Psoas muscle (tissue), 8 donors: ENCODE results near the gene TSG101. TPM values are rescaled to one million over a fixed set of nuclear protein-coding genes. Genes with fewer than 3 reads are reported as not detected.

Source experiments
- ATAC-seq, 4 donors: fragments of 200-7000 bp; cut with Tn5 transposase; one replicate each; pipeline ENCODE4 v1.9.1; 2020; ENCODE audit warnings: moderate library complexity in 3 of 4, mild to moderate bottlenecking in 2 of 4
- DNase-seq, 2 donors: peaks; one replicate each; pipeline ENCODE4 v3.0.0-alpha.2; 2020
- H3K27ac ChIP-seq: fragments of 200-600 bp; one replicate; pipeline ENCODE4 v1.8.0; 2022
- H3K27me3 ChIP-seq, 3 donors: fragments of 200-600 bp in 1 of 3; one replicate each; pipeline versions ENCODE4 v1.6.1 to v1.8.0; 2013 to 2022; ENCODE audit warnings: low read length in 2 of 3, mild to moderate bottlenecking in 2 of 3, moderate library complexity in 1 of 3; ENCODE audit not compliant: insufficient read depth in 3 of 3
- H3K36me3 ChIP-seq, 2 donors: fragments of 200-600 bp in 1 of 2; one replicate each; pipeline versions ENCODE4 v1.6.1 to v1.8.0; 2013 to 2022; ENCODE audit warnings: low read depth in 1 of 2, mild to moderate bottlenecking in 1 of 2, moderate library complexity in 1 of 2; ENCODE audit not compliant: insufficient read depth in 1 of 2
- H3K4me1 ChIP-seq: fragments of 200-600 bp; one replicate; pipeline ENCODE4 v1.8.0; 2022
- H3K4me3 ChIP-seq: fragments of 200-600 bp; one replicate; pipeline ENCODE4 v1.8.0; 2022; ENCODE audit warnings: mild to moderate bottlenecking
- H3K9me3 ChIP-seq: fragments of 200-600 bp; one replicate; pipeline ENCODE4 v1.8.0; 2022
- WGBS, 3 donors: extraction: QIAGEN DNeasy Blood & Tissue Kit; methylation state at CpG; one replicate each; pipeline versions ENCODE4 v1.1.6 to v1.1.7; 2013; 5-methylcytosine and 5-hydroxymethylcytosine counted together
- intact Hi-C, 2 donors: fragments of 100-400 bp; cut with DNase I; formaldehyde crosslinking; loops; one replicate each; pipeline versions ENCODE4 v1.11.0 to v1.14.2; 2022
- polyA plus RNA-seq, 3 donors: library from polyadenylated mRNA; stranded (reverse); fragments of 200-250 nt; gene quantifications; one replicate each; pipeline ENCODE4 v1.2.3, GENCODE V29; 2013
- total RNA-seq, 4 donors: library from RNA; stranded (reverse); fragmentation: NEBNext Ultra II Directional in 2 of 4; extraction: Animal tissue kit (Norgen Biotek cat#: 25700) in 2 of 4; gene quantifications; one replicate each; pipeline versions ENCODE4 v1.2.1 to v1.2.4, GENCODE V29; 2021 to 2023
- TF ChIP-seq, protein P1 (sequence below): fragments of 200-600 bp; IDR thresholded peaks from one replicate; pipeline ENCODE4 v1.8.0; 2022; ENCODE audit warnings: antibody characterized with exemption
- donor health status: healthy with polysubstance abuse.
- donor health status: DM: no; HTN: no; CAD: no; lungs with moderate emphysema.
- donor health status: Bipolar disorder and iron deficiency.
- donor health status: healthy.
- donor health status: DM: yes; HTN: yes; CAD: no.
- donor health status: DM: no; HTN: no; CAD: no.
- donor health status: DM: no; HTN: no; CAD: no.
- donor health status: DM: yes; HTN: yes; CAD: no.

TSG101 gene
- total and polyA plus RNA-seq, 7 donors, result 53.2 to 143 (median 78.1) TPM

DNA sequence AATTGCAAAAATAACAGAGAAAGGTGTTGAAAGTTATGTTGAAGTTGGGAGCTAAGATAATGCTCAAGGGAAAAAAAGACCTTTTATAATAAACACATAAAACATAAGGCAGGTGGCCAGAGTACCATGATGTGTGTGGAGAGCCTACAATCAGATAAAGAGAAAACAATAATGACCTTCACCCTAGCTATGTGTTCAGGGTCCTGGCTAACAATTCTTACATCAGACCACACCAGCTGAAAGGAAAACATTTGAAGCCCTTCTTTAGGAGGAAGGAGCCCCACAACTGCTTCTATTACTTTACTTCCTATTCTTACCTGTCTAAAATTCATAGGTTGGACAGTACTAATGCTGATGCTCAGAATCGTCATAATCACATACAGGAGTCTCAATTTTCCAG, 2.5 kb downstream of the TSG101 start:
- 83 to 93% (median 85%) methylated on average over 1 of the region's 1 CpG for WGBS, 3 donors
- no peak for ATAC-seq
- Histone ChIP-seq H3K4me3 (peak overlapping the region; percentile 96), H3K36me3 (peaks cover 0 to 41% of the 10 kb centered on the region in 2 donors), H3K27ac (no peak overlapping the region), H3K4me1 (peaks cover 27% of the 10 kb centered on the region), H3K27me3 (no peaks in the 10 kb centered on the region), H3K9me3 (no peaks in the 10 kb centered on the region)
- TF ChIP-seq, protein P1, sequence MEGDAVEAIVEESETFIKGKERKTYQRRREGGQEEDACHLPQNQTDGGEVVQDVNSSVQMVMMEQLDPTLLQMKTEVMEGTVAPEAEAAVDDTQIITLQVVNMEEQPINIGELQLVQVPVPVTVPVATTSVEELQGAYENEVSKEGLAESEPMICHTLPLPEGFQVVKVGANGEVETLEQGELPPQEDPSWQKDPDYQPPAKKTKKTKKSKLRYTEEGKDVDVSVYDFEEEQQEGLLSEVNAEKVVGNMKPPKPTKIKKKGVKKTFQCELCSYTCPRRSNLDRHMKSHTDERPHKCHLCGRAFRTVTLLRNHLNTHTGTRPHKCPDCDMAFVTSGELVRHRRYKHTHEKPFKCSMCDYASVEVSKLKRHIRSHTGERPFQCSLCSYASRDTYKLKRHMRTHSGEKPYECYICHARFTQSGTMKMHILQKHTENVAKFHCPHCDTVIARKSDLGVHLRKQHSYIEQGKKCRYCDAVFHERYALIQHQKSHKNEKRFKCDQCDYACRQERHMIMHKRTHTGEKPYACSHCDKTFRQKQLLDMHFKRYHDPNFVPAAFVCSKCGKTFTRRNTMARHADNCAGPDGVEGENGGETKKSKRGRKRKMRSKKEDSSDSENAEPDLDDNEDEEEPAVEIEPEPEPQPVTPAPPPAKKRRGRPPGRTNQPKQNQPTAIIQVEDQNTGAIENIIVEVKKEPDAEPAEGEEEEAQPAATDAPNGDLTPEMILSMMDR, result no peak
- DNase-seq, result no peak
- intact Hi-C loops, result loop anchor here in 1 of 2 donors (10.0 kb wide), 1 partner anchor 199 kb away; the partner anchor contains the start of genes GTF2H1 and HPS5

DNA sequence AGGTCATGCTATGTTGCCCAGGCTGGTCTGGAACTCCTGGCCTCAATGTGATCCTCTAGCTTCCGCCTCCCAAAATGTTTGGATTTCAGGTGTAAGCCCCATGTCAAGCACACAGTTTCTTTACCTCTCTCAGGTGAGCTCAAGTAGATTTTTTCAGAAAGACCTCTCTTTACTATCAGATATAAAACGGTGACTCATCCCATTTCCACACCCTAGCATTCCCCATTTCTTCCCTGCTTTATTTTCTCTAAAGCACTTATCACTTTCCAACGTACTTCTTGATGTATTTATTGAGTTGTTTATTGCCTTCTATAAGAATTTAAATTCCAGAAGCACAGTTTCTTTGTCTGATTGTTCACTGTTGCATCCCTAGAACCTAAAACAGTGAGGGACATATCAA, 3.7 kb downstream of the TSG101 start:
- Histone ChIP-seq H3K9me3 (no peaks in the 10 kb centered on the region), H3K27me3 (no peaks in the 10 kb centered on the region), H3K4me3 (no peak overlapping the region), H3K36me3 (peaks cover 0 to 44% of the 10 kb centered on the region in 2 donors), H3K4me1 (peaks cover 27% of the 10 kb centered on the region), H3K27ac (no peak overlapping the region)
- 85 to 93% (median 86%) methylated on average over 3 of the region's 3 CpGs for WGBS, 3 donors
- TF ChIP-seq, protein P1, result no peak
- intact Hi-C loops, result loop anchor here in 1 of 2 donors (10.0 kb wide), 1 partner anchor 198 kb away; the partner anchor contains the start of genes GTF2H1 and HPS5
- DNase-seq (no peak), ATAC-seq (no peak)

DNA sequence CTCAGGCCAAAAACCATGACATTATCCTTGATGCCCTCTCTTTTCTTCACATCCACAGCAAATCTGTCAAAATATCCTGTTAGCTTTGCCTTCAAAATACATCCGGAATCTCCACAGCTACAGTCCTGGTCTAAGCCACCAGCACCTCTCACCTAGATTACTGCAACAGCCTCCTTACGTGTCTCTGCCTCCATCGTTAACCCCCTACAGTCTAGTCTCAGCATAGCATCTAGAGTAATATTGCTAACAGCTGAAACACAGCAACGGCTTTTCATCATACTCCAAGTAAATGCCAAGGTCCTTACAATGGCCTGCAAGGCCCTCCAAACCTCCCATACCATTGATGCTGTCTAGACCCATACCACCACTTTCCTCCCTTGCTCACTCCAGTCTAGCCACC, 4.4 kb downstream of the TSG101 start:
- peaks cover 22% of the 10 kb centered on the region for H3K4me1 ChIP-seq
- H3K9me3 ChIP-seq, result no peaks in the 10 kb centered on the region
- H3K4me3 ChIP-seq, result no peak overlapping the region
- no peak overlapping the region for H3K27ac ChIP-seq
- ATAC-seq (no peak), DNase-seq (no peak)
- TF ChIP-seq, protein P1, result no peak
- no peaks in the 10 kb centered on the region for H3K27me3 ChIP-seq
- intact Hi-C loops, result loop anchor here in 1 of 2 donors (10.0 kb wide), 1 partner anchor 198 kb away; the partner anchor contains the start of genes GTF2H1 and HPS5
- WGBS, 3 donors, result 62 to 80% (median 65%) methylated on average over 4 of the region's 4 CpGs
- H3K36me3 ChIP-seq, result peaks cover 0 to 51% of the 10 kb centered on the region in 2 donors

DNA sequence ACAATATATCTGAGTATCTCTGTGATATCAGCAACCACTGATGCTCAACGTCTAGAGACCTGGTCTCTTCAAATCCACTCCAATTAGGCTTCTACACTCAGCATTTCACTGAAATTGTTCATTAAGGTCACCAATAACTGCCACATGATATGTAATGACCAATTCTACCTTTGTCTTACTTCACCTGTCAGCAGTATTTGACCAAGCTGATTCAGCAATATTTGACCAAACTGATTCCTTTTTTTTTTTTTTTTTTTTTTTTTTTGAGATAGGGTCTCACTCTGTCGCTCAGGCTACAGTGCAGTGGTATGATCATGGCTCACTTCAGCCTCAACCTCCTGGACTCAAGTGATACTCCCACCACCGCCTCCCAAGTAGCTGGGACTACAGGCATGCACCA, 5.6 kb downstream of the TSG101 start:
- no peak for ATAC-seq
- Histone ChIP-seq H3K4me1 (peaks cover 22% of the 10 kb centered on the region), H3K27ac (no peak overlapping the region), H3K36me3 (peaks cover 0 to 58% of the 10 kb centered on the region in 2 donors), H3K27me3 (no peaks in the 10 kb centered on the region), H3K4me3 (no peak overlapping the region), H3K9me3 (no peaks in the 10 kb centered on the region)
- intact Hi-C loops, result loop anchor here in 1 of 2 donors (10.0 kb wide), 1 partner anchor 196 kb away; the partner anchor contains the start of genes GTF2H1 and HPS5
- TF ChIP-seq, protein P1, result no peak
- DNase-seq, result no peak
- 58 to 94% (median 84%) methylated on average over 3 of the region's 3 CpGs for WGBS, 3 donors

DNA sequence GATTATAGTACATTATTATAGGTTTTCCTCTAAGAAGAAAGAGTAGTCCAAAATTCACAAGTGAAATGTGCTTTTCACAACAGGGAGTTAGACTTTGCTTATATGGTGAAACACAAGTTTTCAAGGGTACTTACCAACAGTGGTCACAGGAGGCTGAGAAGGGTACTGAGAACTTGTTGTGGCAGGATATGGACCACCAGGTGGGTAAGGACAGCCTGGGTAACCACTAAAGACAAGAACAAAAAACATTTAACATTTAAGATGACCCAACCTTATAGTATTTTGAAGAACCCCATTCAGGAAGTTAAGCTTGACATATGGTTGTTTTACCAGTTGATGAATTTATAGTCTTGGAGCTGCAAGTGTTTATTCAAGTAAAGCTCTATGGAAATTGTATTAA, 24.4 kb downstream of the TSG101 start:
- H3K9me3 ChIP-seq, result no peaks in the 10 kb centered on the region
- peaks cover 5 to 93% of the 10 kb centered on the region in 2 donors for H3K36me3 ChIP-seq
- H3K27ac ChIP-seq, result no peak overlapping the region
- intact Hi-C loops, result loop anchor here in 1 of 2 donors (10.0 kb wide), 2 partner anchors 168 to 208 kb away; no protein-coding TSS in a partner anchor
- TF ChIP-seq, protein P1, result no peak
- no peak overlapping the region for H3K4me3 ChIP-seq
- H3K27me3 ChIP-seq, result no peaks in the 10 kb centered on the region
- no peak for ATAC-seq
- no peak for DNase-seq
- no peaks in the 10 kb centered on the region for H3K4me1 ChIP-seq
